Neuron (in vitro differentiated cells): ENCODE data around the gene SNAP29.
"Not testable (repeated sequence)": the region's sequence is repeated elsewhere in the genome, so short reads cannot be mapped to it uniquely, and the experiment has no call there.

Experiments
- H2AFZ ChIP-seq: one replicate; pipeline ENCODE4 v1.6.1; 2013; ENCODE audit warnings: low read depth, mild to moderate bottlenecking, inconsistent platforms, low read length, moderate library complexity
- H3K27me3 ChIP-seq: one replicate; pipeline ENCODE4 v1.6.1; 2013; ENCODE audit warnings: low read length; ENCODE audit not compliant: insufficient read depth
- H3K36me3 ChIP-seq: one replicate; pipeline ENCODE4 v1.6.1; 2013; ENCODE audit warnings: low read length; ENCODE audit not compliant: insufficient read depth
- H3K4me1 ChIP-seq: one replicate; pipeline ENCODE4 v1.6.1; 2013; ENCODE audit warnings: low read length; ENCODE audit not compliant: insufficient read depth
- H3K4me3 ChIP-seq: 2 replicates; pipeline ENCODE4 v1.5.1; 2013; ENCODE audit warnings: mild to moderate bottlenecking, low read length, moderate library complexity
- H3K9me3 ChIP-seq: one replicate; pipeline ENCODE4 v1.6.1; 2013; ENCODE audit warnings: low read length

SNAP29 gene

GRCh38 chr22:20858615-20859416, at the start of gene SNAP29, which contains the start of gene PI4KA:
SNAP29 (plus strand) TSS chr22:20859007; CDS start chr22:20859111, 104 bp downstream.
PI4KA (minus strand) TSS chr22:20858811; CDS start chr22:20858725, 86 bp downstream.
- peak within 1 kb of the TSS; percentile 91 for H2AFZ ChIP-seq
- H3K4me1 ChIP-seq: peaks cover 10% of the 10 kb centered on the region
- H3K27me3 ChIP-seq: no peaks in the 10 kb centered on the region
- H3K36me3 ChIP-seq: peaks cover 3% of the 10 kb centered on the region
- no peaks in the 10 kb centered on the region for H3K9me3 ChIP-seq
- peak within 1 kb of the TSS; percentile 71 for H3K4me3 ChIP-seq

- H3K4me1 ChIP-seq: no peaks in the 10 kb centered on the region
- peaks cover 2% of the 10 kb centered on the region for H3K9me3 ChIP-seq
- peaks cover 68% of the 10 kb centered on the region for H3K36me3 ChIP-seq
- no peak overlapping the region for H3K4me3 ChIP-seq
- H2AFZ ChIP-seq: no peak overlapping the region
- H3K27me3 ChIP-seq: no peaks in the 10 kb centered on the region
These were observed 49.1 kb upstream of the SNAP29 start for GRCh38 chr22:20809538-20810185.

- no peak overlapping the region for H3K4me3 ChIP-seq
- no peak overlapping the region for H2AFZ ChIP-seq
- peaks cover 61% of the 10 kb centered on the region for H3K36me3 ChIP-seq
- peaks cover 2% of the 10 kb centered on the region for H3K9me3 ChIP-seq
- H3K4me1 ChIP-seq: no peaks in the 10 kb centered on the region
- H3K27me3 ChIP-seq: no peaks in the 10 kb centered on the region
These were observed 48.2 kb upstream of the SNAP29 start for GRCh38 chr22:20810645-20811044.

- no peak overlapping the region for H3K4me3 ChIP-seq
- H2AFZ ChIP-seq: no peak overlapping the region
- H3K27me3 ChIP-seq: no peaks in the 10 kb centered on the region
- H3K9me3 ChIP-seq: peaks cover 2% of the 10 kb centered on the region
- no peaks in the 10 kb centered on the region for H3K4me1 ChIP-seq
- peaks cover 57% of the 10 kb centered on the region for H3K36me3 ChIP-seq
These were observed 47.6 kb upstream of the SNAP29 start for GRCh38 chr22:20811171-20811570.

GRCh38 chr22:20811971-20812660, 46.7 kb upstream of the SNAP29 start:
- Histone ChIP-seq H3K4me3 (no peak overlapping the region), H2AFZ (no peak overlapping the region), H3K27me3 (no peaks in the 10 kb centered on the region), H3K9me3 (peaks cover 2% of the 10 kb centered on the region), H3K36me3 (peaks cover 56% of the 10 kb centered on the region), H3K4me1 (no peaks in the 10 kb centered on the region)

GRCh38 chr22:20813056-20813455, 45.8 kb upstream of the SNAP29 start:
- no peaks in the 10 kb centered on the region for H3K4me1 ChIP-seq
- H3K36me3 ChIP-seq: peaks cover 51% of the 10 kb centered on the region
- no peak overlapping the region for H2AFZ ChIP-seq
- H3K4me3 ChIP-seq: no peak overlapping the region
- H3K27me3 ChIP-seq: no peaks in the 10 kb centered on the region
- H3K9me3 ChIP-seq: peaks cover 2% of the 10 kb centered on the region

GRCh38 chr22:20814221-20814808, 44.5 kb upstream of the SNAP29 start:
- no peaks in the 10 kb centered on the region for H3K27me3 ChIP-seq
- no peak overlapping the region for H3K4me3 ChIP-seq
- H2AFZ ChIP-seq: no peak overlapping the region
- peaks cover 51% of the 10 kb centered on the region for H3K36me3 ChIP-seq
- peaks cover 2% of the 10 kb centered on the region for H3K9me3 ChIP-seq
- no peaks in the 10 kb centered on the region for H3K4me1 ChIP-seq

- H2AFZ ChIP-seq: no peak overlapping the region
- peaks cover 2% of the 10 kb centered on the region for H3K9me3 ChIP-seq
- no peaks in the 10 kb centered on the region for H3K4me1 ChIP-seq
- peaks cover 51% of the 10 kb centered on the region for H3K36me3 ChIP-seq
- no peaks in the 10 kb centered on the region for H3K27me3 ChIP-seq
- H3K4me3 ChIP-seq: no peak overlapping the region
These were observed 43.2 kb upstream of the SNAP29 start for GRCh38 chr22:20815477-20816050.

GRCh38 chr22:20816559-20816958, 42.2 kb upstream of the SNAP29 start:
- H3K4me3 ChIP-seq: no peak overlapping the region
- H2AFZ ChIP-seq: no peak overlapping the region
- no peaks in the 10 kb centered on the region for H3K4me1 ChIP-seq
- peaks cover 42% of the 10 kb centered on the region for H3K36me3 ChIP-seq
- peaks cover 2% of the 10 kb centered on the region for H3K9me3 ChIP-seq
- H3K27me3 ChIP-seq: no peaks in the 10 kb centered on the region

GRCh38 chr22:20818471-20818870, 40.3 kb upstream of the SNAP29 start:
- no peak overlapping the region for H3K4me3 ChIP-seq
- H2AFZ ChIP-seq: no peak overlapping the region
- peaks cover 36% of the 10 kb centered on the region for H3K36me3 ChIP-seq
- H3K9me3 ChIP-seq: no peaks in the 10 kb centered on the region
- no peaks in the 10 kb centered on the region for H3K27me3 ChIP-seq
- H3K4me1 ChIP-seq: no peaks in the 10 kb centered on the region

GRCh38 chr22:20819471-20819870, 39.3 kb upstream of the SNAP29 start:
- no peak overlapping the region for H3K4me3 ChIP-seq
- H3K9me3 ChIP-seq: no peaks in the 10 kb centered on the region
- H2AFZ ChIP-seq: no peak overlapping the region
- no peaks in the 10 kb centered on the region for H3K4me1 ChIP-seq
- H3K27me3 ChIP-seq: no peaks in the 10 kb centered on the region
- H3K36me3 ChIP-seq: peaks cover 41% of the 10 kb centered on the region

GRCh38 chr22:20821717-20822239, 37.0 kb upstream of the SNAP29 start:
- H3K36me3 ChIP-seq: peaks cover 41% of the 10 kb centered on the region
- H3K9me3 ChIP-seq, H3K27me3 ChIP-seq, H3K4me3 ChIP-seq, H2AFZ ChIP-seq, H3K4me1 ChIP-seq: not testable (repeated sequence)
